ENCODE results near the gene BICD2. TPM values are rescaled to one million over a fixed set of nuclear protein-coding genes. Genes with fewer than 3 reads are reported as not detected.

BICD2 gene
- total and polyA plus RNA-seq, 2 of the 13 experiments (the other 11 are each of a cell fraction or from before 2014, with no cell fraction given), result 5.1 to 17.4 TPM

DNA sequence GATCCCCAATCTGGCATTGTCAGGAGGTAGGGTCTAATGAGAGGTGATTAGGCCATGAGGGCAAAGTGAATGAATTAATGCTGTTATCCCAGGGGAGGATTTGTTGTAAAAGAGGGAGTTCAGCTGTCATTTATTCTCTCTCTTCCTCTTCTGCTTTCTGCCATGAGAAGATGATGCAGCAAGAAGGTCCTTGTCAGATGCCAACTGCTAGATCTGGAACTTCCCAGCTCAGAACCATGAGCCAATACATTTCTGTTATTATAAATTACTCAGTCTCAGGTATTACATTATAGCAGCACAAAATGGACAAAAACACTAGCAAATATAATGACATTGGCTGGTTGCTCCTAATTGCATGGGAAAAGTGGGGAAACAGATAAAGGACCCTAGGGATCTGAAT lies 15.6 kb upstream of the BICD2 start (continued):
- TF ChIP-seq ZNF646 (CRISPR knock-in tag; IDR thresholded peaks at IDR 0.05), result no peak
- no peak for TF ChIP-seq NR2F2 (IDR thresholded peaks at IDR 0.05; ENCODE audit: borderline replicate concordance, low read depth)
- no peak for TF ChIP-seq ZNF382 (CRISPR knock-in tag; IDR thresholded peaks at IDR 0.05; ENCODE audit: borderline replicate concordance)

DNA sequence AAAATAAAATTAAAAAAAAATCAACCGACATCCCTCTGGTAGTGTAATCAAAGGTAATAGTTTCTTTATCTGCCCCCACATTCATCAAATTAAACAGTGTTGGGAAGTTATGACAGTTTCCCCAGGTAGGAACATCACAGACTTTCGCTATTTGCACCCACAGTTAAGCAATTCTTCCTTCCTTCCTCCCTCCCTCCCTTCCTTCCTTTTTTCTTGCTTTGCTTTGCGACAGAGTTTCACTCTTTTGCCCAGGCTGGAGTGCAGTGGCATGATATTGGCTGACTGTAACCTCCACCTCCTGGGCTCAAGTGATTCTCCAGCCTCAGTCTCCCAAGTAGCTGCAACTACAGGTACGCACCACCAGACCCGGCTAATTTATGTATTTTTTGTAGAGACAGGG lies 10.8 kb upstream of the BICD2 start:
- intact Hi-C loops (cut with micrococcal nuclease; ENCODE audit: unreplicated experiment) (no loop called here), in situ Hi-C loops (cut with HindIII; ENCODE audit: extremely low pct_ligation_motif_present, low pct_unique_long_range_greater_than_20kb) (no loop called here)
- H3K36me3 ChIP-seq (replicated peaks in 1 of 2; ENCODE audit: control insufficient read depth in 1 of 2, insufficient read depth in 2 of 2, low read length in 2 of 2), result no peaks in the 10 kb centered on the region
- ATAC-seq, result no peak
- ChIA-PET POLR2A (interaction anchor here (0.7 kb wide), 1 partner anchor 702 kb away, joined by 3 read pairs; no protein-coding TSS in a partner anchor), CTCF (ENCODE audit: low intra/inter-chr PET ratio, low total read pairs) (no interaction called here)
- H3K9ac ChIP-seq (ENCODE audit: insufficient read depth, low read depth, low read length), result no peak overlapping the region
- H3K4me2 ChIP-seq (ENCODE audit: low read depth, low read length), result no peak overlapping the region
- H3K27ac ChIP-seq (ENCODE audit: extremely low read length, insufficient read depth, low read length), result no peak overlapping the region
- no peak for DNase-seq (ENCODE audit: low spot score)
- H3K27me3 ChIP-seq (ENCODE audit: control insufficient read depth in 1 of 2, insufficient read depth in 2 of 2, low read length in 2 of 2), result no peaks in the 10 kb centered on the region
- no peak for FAIRE-seq
- H3K4me3 ChIP-seq (replicated peaks in 1 of 3; ENCODE audit: insufficient read depth in 1 of 3, low read depth in 2 of 3, low read length in 3 of 3), result no peak overlapping the region
- no peaks in the 10 kb centered on the region for H3K79me2 ChIP-seq (ENCODE audit: insufficient read depth, low read length)
- BruUV-seq (replicated peaks), result no TSS peak
- H3K4me1 ChIP-seq (ENCODE audit: insufficient read depth, low read length), result peaks cover 20% of the 10 kb centered on the region
- WGBS (ENCODE audit: low lambda C conversion rate), result 34% methylated on average over 5 of the region's 5 CpGs
- no peaks in the 10 kb centered on the region for H3K9me3 ChIP-seq (ENCODE audit: low read length)
- H2AFZ ChIP-seq (ENCODE audit: low read length), result no peak overlapping the region
- no peaks in the 10 kb centered on the region for H4K20me1 ChIP-seq (ENCODE audit: insufficient read depth, low read length)
- TF ChIP-seq ZFX (CRISPR knock-in tag; IDR thresholded peaks at IDR 0.05; ENCODE audit: low read depth) (no peak), ZNF414 (CRISPR knock-in tag; IDR thresholded peaks at IDR 0.05) (no peak), ZNF256 (CRISPR knock-in tag; conservative IDR thresholded peaks at IDR 0.05) (no peak), AKNA (CRISPR knock-in tag; IDR thresholded peaks at IDR 0.05; ENCODE audit: borderline replicate concordance) (no peak), ZNF329 (CRISPR knock-in tag; IDR thresholded peaks at IDR 0.05; ENCODE audit: low read depth) (no peak), NFE2L2 (IDR thresholded peaks at IDR 0.05; ENCODE audit: low read length) (no peak)

Measured in HepG2 (cell line).